Measurements from ENCODE around the gene HS3ST3B1. TPM values are rescaled to one million over a fixed set of nuclear protein-coding genes. Genes with fewer than 3 reads are reported as not detected.

Gene HS3ST3B1
- total RNA-seq, 2 donors from 2014 or later = 0.78 to 2.8 TPM

DNA sequence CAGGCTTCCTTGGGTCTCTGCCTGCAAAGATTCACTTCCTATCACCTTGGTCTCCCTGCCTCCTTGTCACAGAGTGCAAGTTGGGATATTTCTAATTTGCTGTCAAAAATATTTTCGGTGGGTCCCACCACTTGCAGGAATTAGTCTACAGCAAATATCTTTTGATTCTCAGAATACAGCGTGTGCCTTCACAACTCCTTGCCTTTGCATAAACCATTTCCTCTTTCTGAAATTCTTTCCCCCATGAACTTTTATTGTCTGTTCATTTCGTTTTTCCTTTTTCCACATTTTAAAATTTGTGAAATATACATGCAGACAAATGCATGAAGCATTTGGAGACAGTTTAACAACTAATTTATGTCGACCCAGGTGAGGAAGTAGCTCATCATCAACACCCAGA lies 60.0 kb downstream of the HS3ST3B1 start:
- Histone ChIP-seq H3K27me3 (no peaks in the 10 kb centered on the region), H3K9me3 (no peaks in the 10 kb centered on the region), H3K36me3 (no peaks in the 10 kb centered on the region), H3K27ac (no peak overlapping the region), H3K4me3 (no peak overlapping the region), H3K4me1 (no peaks in the 10 kb centered on the region)
- DNase-seq (ENCODE audit: low spot score) = no peak
- TF ChIP-seq, protein P1, sequence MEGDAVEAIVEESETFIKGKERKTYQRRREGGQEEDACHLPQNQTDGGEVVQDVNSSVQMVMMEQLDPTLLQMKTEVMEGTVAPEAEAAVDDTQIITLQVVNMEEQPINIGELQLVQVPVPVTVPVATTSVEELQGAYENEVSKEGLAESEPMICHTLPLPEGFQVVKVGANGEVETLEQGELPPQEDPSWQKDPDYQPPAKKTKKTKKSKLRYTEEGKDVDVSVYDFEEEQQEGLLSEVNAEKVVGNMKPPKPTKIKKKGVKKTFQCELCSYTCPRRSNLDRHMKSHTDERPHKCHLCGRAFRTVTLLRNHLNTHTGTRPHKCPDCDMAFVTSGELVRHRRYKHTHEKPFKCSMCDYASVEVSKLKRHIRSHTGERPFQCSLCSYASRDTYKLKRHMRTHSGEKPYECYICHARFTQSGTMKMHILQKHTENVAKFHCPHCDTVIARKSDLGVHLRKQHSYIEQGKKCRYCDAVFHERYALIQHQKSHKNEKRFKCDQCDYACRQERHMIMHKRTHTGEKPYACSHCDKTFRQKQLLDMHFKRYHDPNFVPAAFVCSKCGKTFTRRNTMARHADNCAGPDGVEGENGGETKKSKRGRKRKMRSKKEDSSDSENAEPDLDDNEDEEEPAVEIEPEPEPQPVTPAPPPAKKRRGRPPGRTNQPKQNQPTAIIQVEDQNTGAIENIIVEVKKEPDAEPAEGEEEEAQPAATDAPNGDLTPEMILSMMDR (IDR thresholded peaks at IDR 0.05) = no peak

DNA sequence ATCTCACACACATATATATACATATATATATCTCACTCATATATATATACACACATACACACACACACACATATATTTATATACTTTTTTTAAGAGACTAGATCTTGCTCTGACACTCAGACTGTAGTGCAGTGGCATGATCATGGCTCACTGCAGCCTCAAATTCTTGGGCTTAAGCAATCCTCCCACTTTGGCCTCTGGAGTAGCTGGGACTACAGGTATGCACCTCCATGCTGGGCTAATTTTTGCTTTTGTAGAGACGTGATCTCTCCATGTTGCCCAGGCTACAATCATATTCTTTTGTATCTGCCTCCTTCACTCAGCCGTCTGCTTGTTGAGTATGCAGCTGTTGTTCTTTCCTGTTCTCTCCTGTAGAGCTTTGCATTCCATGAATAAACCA lies 60.6 kb downstream of the HS3ST3B1 start:
- H3K27me3 ChIP-seq = no peaks in the 10 kb centered on the region
- H3K4me1 ChIP-seq = no peaks in the 10 kb centered on the region
- no peaks in the 10 kb centered on the region for H3K36me3 ChIP-seq
- DNase-seq (ENCODE audit: low spot score) = no peak
- TF ChIP-seq, protein P1 (IDR thresholded peaks at IDR 0.05) = no peak
- H3K4me3 ChIP-seq = no peak overlapping the region
- H3K9me3 ChIP-seq = no peaks in the 10 kb centered on the region
- no peak overlapping the region for H3K27ac ChIP-seq

DNA sequence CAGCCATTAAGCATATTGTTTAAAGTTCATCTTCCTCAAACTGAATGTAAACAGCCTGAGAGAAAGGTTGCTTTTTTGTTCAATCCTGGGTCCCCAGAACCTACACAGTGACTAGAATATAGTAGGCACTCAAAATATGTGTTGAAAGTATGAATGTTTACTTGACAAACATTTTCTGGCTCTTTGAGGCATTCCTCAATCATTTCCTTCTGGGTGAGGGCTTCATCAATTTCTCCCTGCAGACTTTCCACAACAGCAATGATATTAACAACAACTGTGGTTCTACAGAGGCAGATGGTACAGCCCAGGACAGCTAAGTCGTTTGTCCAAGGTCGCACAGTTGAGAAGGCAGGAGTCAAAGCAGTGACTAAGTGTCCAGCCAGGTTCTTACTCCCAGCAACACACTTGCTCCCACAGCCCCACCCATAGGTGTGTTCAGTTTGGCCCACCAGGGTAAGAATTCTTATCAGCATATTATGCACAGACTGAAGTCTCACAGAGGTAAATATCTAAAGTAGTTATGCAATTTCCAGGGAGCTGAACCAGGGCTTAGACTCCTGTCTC lies 61.1 kb downstream of the HS3ST3B1 start:
- Histone ChIP-seq H3K4me1 (no peaks in the 10 kb centered on the region), H3K27ac (no peak overlapping the region), H3K9me3 (no peaks in the 10 kb centered on the region), H3K27me3 (no peaks in the 10 kb centered on the region), H3K36me3 (no peaks in the 10 kb centered on the region), H3K4me3 (no peak overlapping the region)
- TF ChIP-seq, protein P1 (IDR thresholded peaks at IDR 0.05) = no peak
- no peak for DNase-seq (ENCODE audit: low spot score)

DNA sequence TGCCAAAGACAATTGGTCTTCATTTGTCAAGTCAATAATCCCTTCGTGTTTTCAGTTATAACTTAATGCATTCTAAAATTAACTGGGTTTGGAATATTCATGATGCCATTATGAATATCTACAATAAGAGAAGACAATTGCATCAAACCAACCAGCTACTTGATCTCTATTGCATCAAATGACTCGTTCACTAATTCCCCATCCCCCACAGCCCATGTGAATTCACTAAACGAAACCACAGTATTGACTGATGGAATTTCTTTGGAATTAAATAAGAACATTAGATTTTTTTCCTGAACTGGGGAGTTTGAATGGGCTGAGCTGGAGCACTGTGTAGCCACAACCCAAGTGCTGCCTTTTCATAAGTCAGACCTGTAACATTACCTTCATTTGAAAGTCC lies 65.3 kb downstream of the HS3ST3B1 start:
- no peaks in the 10 kb centered on the region for H3K9me3 ChIP-seq
- H3K4me3 ChIP-seq = no peak overlapping the region
- H3K36me3 ChIP-seq = no peaks in the 10 kb centered on the region
- no peaks in the 10 kb centered on the region for H3K4me1 ChIP-seq
- no peaks in the 10 kb centered on the region for H3K27me3 ChIP-seq
- TF ChIP-seq, protein P1 (IDR thresholded peaks at IDR 0.05) = no peak
- H3K27ac ChIP-seq = no peak overlapping the region
- DNase-seq (ENCODE audit: low spot score) = no peak

DNA sequence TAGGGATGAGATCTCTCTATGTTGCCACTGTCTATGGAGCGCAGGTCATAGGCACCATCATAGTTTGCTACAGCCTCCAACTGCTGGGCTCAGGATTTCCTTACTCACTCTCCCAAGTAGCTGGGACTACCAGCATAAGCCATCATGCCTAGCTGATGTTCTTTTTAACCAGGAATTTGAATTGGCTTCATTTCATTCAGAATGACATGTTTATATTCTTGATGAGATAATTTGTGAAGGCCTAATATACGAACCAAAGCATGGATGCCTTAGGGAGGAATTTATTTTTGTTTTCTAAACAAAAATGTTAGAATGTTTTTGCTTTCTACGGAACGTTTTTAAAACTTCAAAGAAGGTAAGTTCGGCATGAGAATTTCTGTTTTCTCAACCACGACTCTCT lies 71.6 kb downstream of the HS3ST3B1 start:
- H3K27ac ChIP-seq = no peak overlapping the region

More for the DNA sequence above, 71.6 kb downstream of the HS3ST3B1 start:
- no peak for DNase-seq (ENCODE audit: low spot score)
- Histone ChIP-seq H3K9me3 (no peaks in the 10 kb centered on the region), H3K4me1 (no peaks in the 10 kb centered on the region), H3K27me3 (no peaks in the 10 kb centered on the region), H3K36me3 (no peaks in the 10 kb centered on the region), H3K4me3 (no peak overlapping the region)
- TF ChIP-seq, protein P1 (IDR thresholded peaks at IDR 0.05) = no peak
